ENCODE results near the gene CTNNBL1.
A peak's percentile ranks its signal among the peaks of the same experiment; 100 is the strongest.

CTNNBL1 gene

GRCh38 chr20:37773291-37773826 is 79.5 kb downstream of the CTNNBL1 start:
- Histone ChIP-seq H3K27ac (ENCODE audit: low read depth, low read length) (no peak overlapping the region), H4K12ac (ENCODE audit: low read depth, low read length) (no peak overlapping the region), H2AK5ac (ENCODE audit: low read length) (no peak overlapping the region), H4K91ac (ENCODE audit: low read depth, low read length) (no peak overlapping the region), H3K36me3 (ENCODE audit: control insufficient read depth in 1 of 2, insufficient read depth in 2 of 2, low read length in 2 of 2) (peaks cover 2 to 5% of the 10 kb centered on the region in 2 experiments), H3K4me1 (ENCODE audit: control insufficient read depth in 1 of 2, insufficient read depth in 2 of 2, low read length in 2 of 2) (no peaks in the 10 kb centered on the region), H2BK5ac (ENCODE audit: low read depth, low read length, poor library complexity) (no peak overlapping the region), H3K23ac (ENCODE audit: low read length) (no peak overlapping the region), H3K9me3 (ENCODE audit: insufficient read depth, low read depth, low read length) (no peaks in the 10 kb centered on the region), H3K79me1 (ENCODE audit: low read length) (no peaks in the 10 kb centered on the region), H3K4me2 (ENCODE audit: low read length) (no peak overlapping the region), H2AFZ (ENCODE audit: insufficient read depth, low read length, poor library complexity) (no peak overlapping the region), H3K4ac (ENCODE audit: low read depth, low read length) (no peak overlapping the region), H2BK12ac (ENCODE audit: low read length) (no peak overlapping the region), H4K8ac (ENCODE audit: low read depth, low read length) (no peak overlapping the region), H3K14ac (ENCODE audit: low read length) (no peak overlapping the region), H3K27me3 (ENCODE audit: insufficient read depth, low read length) (no peaks in the 10 kb centered on the region), H3K79me2 (ENCODE audit: control insufficient read depth, insufficient read depth, low read length, poor library complexity) (no peaks in the 10 kb centered on the region), H2BK120ac (ENCODE audit: insufficient read depth, low read length, poor library complexity) (no peak overlapping the region), H3K4me3 (ENCODE audit: low read depth, low read length) (no peak overlapping the region), H3K9ac (ENCODE audit: low read length) (peak overlapping the region; percentile 44), H3K18ac (ENCODE audit: low read length) (no peak overlapping the region)
- DNase-seq: no peak
- WGBS (ENCODE audit: extremely low coverage, insufficient coverage, insufficient read length): no CpG with 5 or more reads among the region's 1 CpG

GRCh38 chr20:37774156-37774555 is 80.3 kb downstream of the CTNNBL1 start:
- H3K4ac ChIP-seq (ENCODE audit: low read depth, low read length): no peak overlapping the region
- H3K27ac ChIP-seq (ENCODE audit: low read depth, low read length): no peak overlapping the region
- no peaks in the 10 kb centered on the region for H3K9me3 ChIP-seq (ENCODE audit: insufficient read depth, low read depth, low read length)
- H3K18ac ChIP-seq (ENCODE audit: low read length): no peak overlapping the region
- no peaks in the 10 kb centered on the region for H3K79me2 ChIP-seq (ENCODE audit: control insufficient read depth, insufficient read depth, low read length, poor library complexity)
- no peak overlapping the region for H3K9ac ChIP-seq (ENCODE audit: low read length)
- H2AFZ ChIP-seq (ENCODE audit: insufficient read depth, low read length, poor library complexity): no peak overlapping the region
- H3K4me1 ChIP-seq (ENCODE audit: control insufficient read depth in 1 of 2, insufficient read depth in 2 of 2, low read length in 2 of 2): no peaks in the 10 kb centered on the region
- H3K36me3 ChIP-seq (ENCODE audit: control insufficient read depth in 1 of 2, insufficient read depth in 2 of 2, low read length in 2 of 2): peaks cover 2 to 5% of the 10 kb centered on the region in 2 experiments
- no peaks in the 10 kb centered on the region for H3K27me3 ChIP-seq (ENCODE audit: insufficient read depth, low read length)
- H2AK5ac ChIP-seq (ENCODE audit: low read length): no peak overlapping the region
- H4K12ac ChIP-seq (ENCODE audit: low read depth, low read length): no peak overlapping the region
- no peak for DNase-seq
- no peak overlapping the region for H3K14ac ChIP-seq (ENCODE audit: low read length)
- H3K79me1 ChIP-seq (ENCODE audit: low read length): no peaks in the 10 kb centered on the region
- H4K8ac ChIP-seq (ENCODE audit: low read depth, low read length): no peak overlapping the region
- no peak overlapping the region for H2BK12ac ChIP-seq (ENCODE audit: low read length)
- H3K4me2 ChIP-seq (ENCODE audit: low read length): no peak overlapping the region
- H2BK5ac ChIP-seq (ENCODE audit: low read depth, low read length, poor library complexity): no peak overlapping the region
- H3K23ac ChIP-seq (ENCODE audit: low read length): no peak overlapping the region
- no peak overlapping the region for H3K4me3 ChIP-seq (ENCODE audit: low read depth, low read length)
- no CpG with 5 or more reads among the region's 5 CpGs for WGBS (ENCODE audit: extremely low coverage, insufficient coverage, insufficient read length)
- H2BK120ac ChIP-seq (ENCODE audit: insufficient read depth, low read length, poor library complexity): no peak overlapping the region
- no peak overlapping the region for H4K91ac ChIP-seq (ENCODE audit: low read depth, low read length)

- H3K4me3 ChIP-seq (ENCODE audit: low read depth, low read length): no peak overlapping the region
- H2BK5ac ChIP-seq (ENCODE audit: low read depth, low read length, poor library complexity): no peak overlapping the region
- H2BK120ac ChIP-seq (ENCODE audit: insufficient read depth, low read length, poor library complexity): no peak overlapping the region
- H3K4me1 ChIP-seq (ENCODE audit: control insufficient read depth in 1 of 2, insufficient read depth in 2 of 2, low read length in 2 of 2): no peaks in the 10 kb centered on the region
- peaks cover 2 to 5% of the 10 kb centered on the region in 2 experiments for H3K36me3 ChIP-seq (ENCODE audit: control insufficient read depth in 1 of 2, insufficient read depth in 2 of 2, low read length in 2 of 2)
- no peak overlapping the region for H4K91ac ChIP-seq (ENCODE audit: low read depth, low read length)
- H3K27me3 ChIP-seq (ENCODE audit: insufficient read depth, low read length): no peaks in the 10 kb centered on the region
- H3K79me1 ChIP-seq (ENCODE audit: low read length): no peaks in the 10 kb centered on the region
- H3K4ac ChIP-seq (ENCODE audit: low read depth, low read length): no peak overlapping the region
- H3K18ac ChIP-seq (ENCODE audit: low read length): no peak overlapping the region
- no peak for DNase-seq
- no peak overlapping the region for H4K12ac ChIP-seq (ENCODE audit: low read depth, low read length)
- H2BK12ac ChIP-seq (ENCODE audit: low read length): no peak overlapping the region
- H3K27ac ChIP-seq (ENCODE audit: low read depth, low read length): no peak overlapping the region
- H3K9ac ChIP-seq (ENCODE audit: low read length): no peak overlapping the region
- H3K14ac ChIP-seq (ENCODE audit: low read length): no peak overlapping the region
- H3K9me3 ChIP-seq (ENCODE audit: insufficient read depth, low read depth, low read length): no peaks in the 10 kb centered on the region
- H2AK5ac ChIP-seq (ENCODE audit: low read length): no peak overlapping the region
- no CpG with 5 or more reads among the region's 5 CpGs for WGBS (ENCODE audit: extremely low coverage, insufficient coverage, insufficient read length)
- no peaks in the 10 kb centered on the region for H3K79me2 ChIP-seq (ENCODE audit: control insufficient read depth, insufficient read depth, low read length, poor library complexity)
- H2AFZ ChIP-seq (ENCODE audit: insufficient read depth, low read length, poor library complexity): no peak overlapping the region
- no peak overlapping the region for H3K23ac ChIP-seq (ENCODE audit: low read length)
- H3K4me2 ChIP-seq (ENCODE audit: low read length): no peak overlapping the region
- H4K8ac ChIP-seq (ENCODE audit: low read depth, low read length): no peak overlapping the region
These were observed 81.4 kb downstream of the CTNNBL1 start for GRCh38 chr20:37775200-37775599.

GRCh38 chr20:37776049-37776448 is 82.2 kb downstream of the CTNNBL1 start:
- H3K9me3 ChIP-seq (ENCODE audit: insufficient read depth, low read depth, low read length): no peaks in the 10 kb centered on the region
- H3K27ac ChIP-seq (ENCODE audit: low read depth, low read length): no peak overlapping the region
- H2BK5ac ChIP-seq (ENCODE audit: low read depth, low read length, poor library complexity): no peak overlapping the region

More at GRCh38 chr20:37776049-37776448, 82.2 kb downstream of the CTNNBL1 start:
- no CpG with 5 or more reads among the region's 5 CpGs for WGBS (ENCODE audit: extremely low coverage, insufficient coverage, insufficient read length)
- no peak overlapping the region for H2BK12ac ChIP-seq (ENCODE audit: low read length)
- H2AK5ac ChIP-seq (ENCODE audit: low read length): no peak overlapping the region
- H3K79me2 ChIP-seq (ENCODE audit: control insufficient read depth, insufficient read depth, low read length, poor library complexity): no peaks in the 10 kb centered on the region
- H3K18ac ChIP-seq (ENCODE audit: low read length): no peak overlapping the region
- no peak overlapping the region for H3K4me3 ChIP-seq (ENCODE audit: low read depth, low read length)
- H3K36me3 ChIP-seq (ENCODE audit: control insufficient read depth in 1 of 2, insufficient read depth in 2 of 2, low read length in 2 of 2): peaks cover 2 to 5% of the 10 kb centered on the region in 2 experiments
- no peak overlapping the region for H4K12ac ChIP-seq (ENCODE audit: low read depth, low read length)
- no peak for DNase-seq
- no peak overlapping the region for H3K4ac ChIP-seq (ENCODE audit: low read depth, low read length)
- no peak overlapping the region for H4K8ac ChIP-seq (ENCODE audit: low read depth, low read length)
- H3K23ac ChIP-seq (ENCODE audit: low read length): no peak overlapping the region
- H3K79me1 ChIP-seq (ENCODE audit: low read length): no peaks in the 10 kb centered on the region
- H2BK120ac ChIP-seq (ENCODE audit: insufficient read depth, low read length, poor library complexity): no peak overlapping the region
- no peak overlapping the region for H3K14ac ChIP-seq (ENCODE audit: low read length)
- no peak overlapping the region for H4K91ac ChIP-seq (ENCODE audit: low read depth, low read length)
- H3K27me3 ChIP-seq (ENCODE audit: insufficient read depth, low read length): no peaks in the 10 kb centered on the region
- H2AFZ ChIP-seq (ENCODE audit: insufficient read depth, low read length, poor library complexity): no peak overlapping the region
- no peak overlapping the region for H3K9ac ChIP-seq (ENCODE audit: low read length)
- H3K4me2 ChIP-seq (ENCODE audit: low read length): no peak overlapping the region
- H3K4me1 ChIP-seq (ENCODE audit: control insufficient read depth in 1 of 2, insufficient read depth in 2 of 2, low read length in 2 of 2): no peaks in the 10 kb centered on the region
